ENCODE results near the gene NAT9. TPM values are rescaled to one million over a fixed set of nuclear protein-coding genes. Genes with fewer than 3 reads are reported as not detected.

Gene NAT9
- total and polyA plus RNA-seq, 2 experiments from 2014 or later: 37.3 to 37.5 TPM

GRCh38 chr17:74739227-74739831 lies 36.8 kb downstream of the NAT9 start:
- Histone ChIP-seq H3K4me2 (no peak overlapping the region), H3K27ac (ENCODE audit: low read depth) (no peak overlapping the region), H3F3A (replicated peaks; ENCODE audit: low read depth) (peaks cover 15% of the 10 kb centered on the region; the same call in 1 of the 2 replicates), H3K9me2 (ENCODE audit: insufficient read depth) (no peaks in the 10 kb centered on the region), H3K4me1 (ENCODE audit: insufficient read depth) (peaks cover 21% of the 10 kb centered on the region), H3K4me3 (no peak overlapping the region), H3K36me3 (ENCODE audit: insufficient read depth) (no peaks in the 10 kb centered on the region), H3K27me3 (ENCODE audit: insufficient read depth) (peaks cover 11% of the 10 kb centered on the region; the same call in 1 of the 2 replicates), H4K20me1 (replicated peaks; ENCODE audit: insufficient read depth) (no peaks in the 10 kb centered on the region), H3K79me2 (replicated peaks; ENCODE audit: insufficient read depth) (no peaks in the 10 kb centered on the region), H2AFZ (no peak overlapping the region)
- no peak overlapping the region for H3K27ac Mint-ChIP-seq
- ATAC-seq (no peak), DNase-seq (ENCODE audit: low spot score) (no peak)
- peak overlapping the region; percentile 28; the same call in 1 of the 3 replicates for H3K4me3 Mint-ChIP-seq
- H3K4me1 Mint-ChIP-seq: peaks cover 34% of the 10 kb centered on the region
- no peaks in the 10 kb centered on the region for H3K9me3 Mint-ChIP-seq
- no peaks in the 10 kb centered on the region for H3K36me3 Mint-ChIP-seq (ENCODE audit: low read depth)
- H3K27me3 Mint-ChIP-seq (ENCODE audit: insufficient read depth, low read depth, poor library complexity): peaks cover 25% of the 10 kb centered on the region
- TF ChIP-seq ZNF114 (CRISPR knock-in tag; IDR thresholded peaks at IDR 0.05): no peak
- TF ChIP-seq EZH2 (IDR thresholded peaks at IDR 0.05; ENCODE audit: low read depth, unreplicated experiment): no peak
- TF ChIP-seq REST (IDR thresholded peaks at IDR 0.05; ENCODE audit: unreplicated experiment): no peak
- TF ChIP-seq STAT1 (IDR thresholded peaks at IDR 0.05; ENCODE audit: unreplicated experiment): no peak
- no peak for TF ChIP-seq POLR2AphosphoS5 (IDR thresholded peaks at IDR 0.05; ENCODE audit: low read depth)
- TF ChIP-seq CREB1 (CRISPR knock-in tag; IDR thresholded peaks at IDR 0.05; ENCODE audit: low read depth): no peak
- TF ChIP-seq JUNB (IDR thresholded peaks at IDR 0.05; ENCODE audit: unreplicated experiment): no peak
- TF ChIP-seq NANOG (IDR thresholded peaks at IDR 0.05; ENCODE audit: borderline replicate concordance): no peak
- TF ChIP-seq, protein P1, sequence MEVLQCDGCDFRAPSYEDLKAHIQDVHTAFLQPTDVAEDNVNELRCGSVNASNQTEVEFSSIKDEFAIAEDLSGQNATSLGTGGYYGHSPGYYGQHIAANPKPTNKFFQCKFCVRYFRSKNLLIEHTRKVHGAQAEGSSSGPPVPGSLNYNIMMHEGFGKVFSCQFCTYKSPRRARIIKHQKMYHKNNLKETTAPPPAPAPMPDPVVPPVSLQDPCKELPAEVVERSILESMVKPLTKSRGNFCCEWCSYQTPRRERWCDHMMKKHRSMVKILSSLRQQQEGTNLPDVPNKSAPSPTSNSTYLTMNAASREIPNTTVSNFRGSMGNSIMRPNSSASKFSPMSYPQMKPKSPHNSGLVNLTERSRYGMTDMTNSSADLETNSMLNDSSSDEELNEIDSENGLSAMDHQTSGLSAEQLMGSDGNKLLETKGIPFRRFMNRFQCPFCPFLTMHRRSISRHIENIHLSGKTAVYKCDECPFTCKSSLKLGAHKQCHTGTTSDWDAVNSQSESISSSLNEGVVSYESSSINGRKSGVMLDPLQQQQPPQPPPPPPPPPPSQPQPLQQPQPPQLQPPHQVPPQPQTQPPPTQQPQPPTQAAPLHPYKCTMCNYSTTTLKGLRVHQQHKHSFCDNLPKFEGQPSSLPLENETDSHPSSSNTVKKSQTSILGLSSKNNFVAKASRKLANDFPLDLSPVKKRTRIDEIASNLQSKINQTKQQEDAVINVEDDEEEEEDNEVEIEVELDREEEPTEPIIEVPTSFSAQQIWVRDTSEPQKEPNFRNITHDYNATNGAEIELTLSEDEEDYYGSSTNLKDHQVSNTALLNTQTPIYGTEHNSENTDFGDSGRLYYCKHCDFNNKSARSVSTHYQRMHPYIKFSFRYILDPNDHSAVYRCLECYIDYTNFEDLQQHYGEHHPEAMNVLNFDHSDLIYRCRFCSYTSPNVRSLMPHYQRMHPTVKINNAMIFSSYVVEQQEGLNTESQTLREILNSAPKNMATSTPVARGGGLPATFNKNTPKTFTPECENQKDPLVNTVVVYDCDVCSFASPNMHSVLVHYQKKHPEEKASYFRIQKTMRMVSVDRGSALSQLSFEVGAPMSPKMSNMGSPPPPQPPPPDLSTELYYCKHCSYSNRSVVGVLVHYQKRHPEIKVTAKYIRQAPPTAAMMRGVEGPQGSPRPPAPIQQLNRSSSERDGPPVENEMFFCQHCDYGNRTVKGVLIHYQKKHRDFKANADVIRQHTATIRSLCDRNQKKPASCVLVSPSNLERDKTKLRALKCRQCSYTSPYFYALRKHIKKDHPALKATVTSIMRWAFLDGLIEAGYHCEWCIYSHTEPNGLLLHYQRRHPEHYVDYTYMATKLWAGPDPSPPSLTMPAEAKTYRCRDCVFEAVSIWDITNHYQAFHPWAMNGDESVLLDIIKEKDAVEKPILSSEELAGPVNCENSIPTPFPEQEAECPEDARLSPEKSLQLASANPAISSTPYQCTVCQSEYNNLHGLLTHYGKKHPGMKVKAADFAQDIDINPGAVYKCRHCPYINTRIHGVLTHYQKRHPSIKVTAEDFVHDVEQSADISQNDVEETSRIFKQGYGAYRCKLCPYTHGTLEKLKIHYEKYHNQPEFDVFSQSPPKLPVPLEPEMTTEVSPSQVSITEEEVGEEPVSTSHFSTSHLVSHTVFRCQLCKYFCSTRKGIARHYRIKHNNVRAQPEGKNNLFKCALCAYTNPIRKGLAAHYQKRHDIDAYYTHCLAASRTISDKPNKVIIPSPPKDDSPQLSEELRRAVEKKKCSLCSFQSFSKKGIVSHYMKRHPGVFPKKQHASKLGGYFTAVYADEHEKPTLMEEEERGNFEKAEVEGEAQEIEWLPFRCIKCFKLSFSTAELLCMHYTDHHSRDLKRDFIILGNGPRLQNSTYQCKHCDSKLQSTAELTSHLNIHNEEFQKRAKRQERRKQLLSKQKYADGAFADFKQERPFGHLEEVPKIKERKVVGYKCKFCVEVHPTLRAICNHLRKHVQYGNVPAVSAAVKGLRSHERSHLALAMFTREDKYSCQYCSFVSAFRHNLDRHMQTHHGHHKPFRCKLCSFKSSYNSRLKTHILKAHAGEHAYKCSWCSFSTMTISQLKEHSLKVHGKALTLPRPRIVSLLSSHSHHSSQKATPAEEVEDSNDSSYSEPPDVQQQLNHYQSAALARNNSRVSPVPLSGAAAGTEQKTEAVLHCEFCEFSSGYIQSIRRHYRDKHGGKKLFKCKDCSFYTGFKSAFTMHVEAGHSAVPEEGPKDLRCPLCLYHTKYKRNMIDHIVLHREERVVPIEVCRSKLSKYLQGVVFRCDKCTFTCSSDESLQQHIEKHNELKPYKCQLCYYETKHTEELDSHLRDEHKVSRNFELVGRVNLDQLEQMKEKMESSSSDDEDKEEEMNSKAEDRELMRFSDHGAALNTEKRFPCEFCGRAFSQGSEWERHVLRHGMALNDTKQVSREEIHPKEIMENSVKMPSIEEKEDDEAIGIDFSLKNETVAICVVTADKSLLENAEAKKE (CRISPR knock-in tag; IDR thresholded peaks at IDR 0.05): no peak
- TF ChIP-seq EZH2phosphoT487 (IDR thresholded peaks at IDR 0.05; ENCODE audit: unreplicated experiment): no peak
- TF ChIP-seq, protein P2, sequence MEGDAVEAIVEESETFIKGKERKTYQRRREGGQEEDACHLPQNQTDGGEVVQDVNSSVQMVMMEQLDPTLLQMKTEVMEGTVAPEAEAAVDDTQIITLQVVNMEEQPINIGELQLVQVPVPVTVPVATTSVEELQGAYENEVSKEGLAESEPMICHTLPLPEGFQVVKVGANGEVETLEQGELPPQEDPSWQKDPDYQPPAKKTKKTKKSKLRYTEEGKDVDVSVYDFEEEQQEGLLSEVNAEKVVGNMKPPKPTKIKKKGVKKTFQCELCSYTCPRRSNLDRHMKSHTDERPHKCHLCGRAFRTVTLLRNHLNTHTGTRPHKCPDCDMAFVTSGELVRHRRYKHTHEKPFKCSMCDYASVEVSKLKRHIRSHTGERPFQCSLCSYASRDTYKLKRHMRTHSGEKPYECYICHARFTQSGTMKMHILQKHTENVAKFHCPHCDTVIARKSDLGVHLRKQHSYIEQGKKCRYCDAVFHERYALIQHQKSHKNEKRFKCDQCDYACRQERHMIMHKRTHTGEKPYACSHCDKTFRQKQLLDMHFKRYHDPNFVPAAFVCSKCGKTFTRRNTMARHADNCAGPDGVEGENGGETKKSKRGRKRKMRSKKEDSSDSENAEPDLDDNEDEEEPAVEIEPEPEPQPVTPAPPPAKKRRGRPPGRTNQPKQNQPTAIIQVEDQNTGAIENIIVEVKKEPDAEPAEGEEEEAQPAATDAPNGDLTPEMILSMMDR (conservative IDR thresholded peaks at IDR 0.05; ENCODE audit: low read depth in 2 of 2): no peak
- no peak for TF ChIP-seq ZNF331 (CRISPR knock-in tag; IDR thresholded peaks at IDR 0.05; ENCODE audit: low read depth)
- TF ChIP-seq ETS1 (IDR thresholded peaks at IDR 0.05): no peak
